Left ventricle myocardium superior (tissue), 1 donor: ENCODE results near the gene CNTNAP1. TPM values are rescaled to one million over a fixed set of nuclear protein-coding genes. Genes with fewer than 3 reads are reported as not detected.

ENCODE experiments used
- microRNA-seq: library from miRNA; unstranded; fragments of <30 nt; microRNA quantifications from one replicate; pipeline ENCODE4 v1.2.0, GENCODE V29; 2020; ENCODE audit warnings: borderline number of aligned reads
- total RNA-seq: library from RNA; stranded (reverse); fragmentation: NEBNext Ultra II Directional; extraction: Animal tissue kit (Norgen Biotek cat#: 25700); gene quantifications from one replicate; pipeline ENCODE4 v1.2.1, GENCODE V29; 2021
- donor health status: DM: no; HTN: yes; CAD: no; lungs with severe emphysema.

Gene CNTNAP1
- total RNA-seq, 1 donor from 2014 or later = 7.0 TPM

Small RNA genes lying within 50 kb of the gene (microRNA-seq; reads per million reads assigned to microRNA genes)
- not detected for gene MIR6780A

Other genes with a start within 250 kb of the CNTNAP1 start
- 33.2 TPM for gene ATP6V0A1, start 223.7 kb upstream of the CNTNAP1 start, total RNA-seq
- 8.3 TPM for gene NAGLU, start 146.3 kb upstream of the CNTNAP1 start, total RNA-seq
- 1.4 TPM for gene HSD17B1, start 129.6 kb upstream of the CNTNAP1 start, total RNA-seq
- gene COASY, start 120.4 kb upstream of the CNTNAP1 start, total RNA-seq = 45.2 TPM
- gene MLX, start 115.4 kb upstream of the CNTNAP1 start, total RNA-seq = 72.3 TPM
- gene PSMC3IP, start 104.8 kb upstream of the CNTNAP1 start, total RNA-seq = 3.1 TPM
- 25.7 TPM for gene RETREG3, start 73.2 kb upstream of the CNTNAP1 start, total RNA-seq
- 46.0 TPM for gene TUBG1, start 72.8 kb upstream of the CNTNAP1 start, total RNA-seq
- gene TUBG2, start 23.2 kb upstream of the CNTNAP1 start, total RNA-seq = 17.1 TPM
- gene PLEKHH3, start 5.5 kb upstream of the CNTNAP1 start, total RNA-seq = 35.7 TPM
- gene CCR10, start 688 bp upstream of the CNTNAP1 start, total RNA-seq = 1.7 TPM
- 49.6 TPM for gene EZH1, start 62.5 kb downstream of the CNTNAP1 start, total RNA-seq
- 39.3 TPM for gene RAMP2, start 78.7 kb downstream of the CNTNAP1 start, total RNA-seq
- gene VPS25, start 90.9 kb downstream of the CNTNAP1 start, total RNA-seq = 29.6 TPM
- not detected for gene WNK4, start 98.1 kb downstream of the CNTNAP1 start, total RNA-seq
- 70.4 TPM for gene COA3, start 116.2 kb downstream of the CNTNAP1 start, total RNA-seq
- gene CNTD1, start 116.3 kb downstream of the CNTNAP1 start, total RNA-seq = 0.10 TPM
- 76.8 TPM for gene BECN1, start 141.8 kb downstream of the CNTNAP1 start, total RNA-seq
- gene PSME3, start 150.9 kb downstream of the CNTNAP1 start, total RNA-seq = 71.2 TPM
- 0.40 TPM for gene AOC2, start 162.0 kb downstream of the CNTNAP1 start, total RNA-seq
- gene AOC3, start 168.7 kb downstream of the CNTNAP1 start, total RNA-seq = 6.1 TPM
- not detected for gene G6PC1, start 218.3 kb downstream of the CNTNAP1 start, total RNA-seq